H9 (cell line): ENCODE data around the gene NOTCH1. TPM values are rescaled to one million over a fixed set of nuclear protein-coding genes. Genes with fewer than 3 reads are reported as not detected.

Experiments used
- DNase-seq: peaks from one replicate; pipeline ENCODE4 v3.0.0-alpha.2; 2017
- H2AFZ ChIP-seq: one replicate; pipeline ENCODE4 v1.6.1; 2013; ENCODE audit warnings: mild to moderate bottlenecking, low read length, control low read depth, moderate library complexity
- H2AK5ac ChIP-seq: 2 replicates; pipeline ENCODE4 v1.6.1; 2013; ENCODE audit warnings: low read length, control low read depth, mixed read lengths; ENCODE audit not compliant: insufficient read length
- H2BK120ac ChIP-seq: one replicate; pipeline ENCODE4 v1.6.1; 2013; ENCODE audit warnings: low read depth, mild to moderate bottlenecking, low read length, control low read depth, inconsistent platforms; ENCODE audit not compliant: poor library complexity, severe bottlenecking
- H2BK12ac ChIP-seq: 2 replicates; pipeline ENCODE4 v1.6.1; 2013; ENCODE audit warnings: low read length, control low read depth, mixed read lengths, low read depth; ENCODE audit not compliant: insufficient read length
- H2BK15ac ChIP-seq: 2 replicates; pipeline ENCODE4 v1.6.1; 2013; ENCODE audit warnings: low read depth, low read length, control low read depth
- H2BK20ac ChIP-seq: one replicate; pipeline ENCODE4 v1.6.1; 2013; ENCODE audit warnings: low read depth, mild to moderate bottlenecking, low read length, control low read depth, inconsistent platforms; ENCODE audit not compliant: poor library complexity, severe bottlenecking
- H2BK5ac ChIP-seq: 2 replicates; pipeline ENCODE4 v1.6.1; 2013; ENCODE audit warnings: low read length, control low read depth, mixed read lengths; ENCODE audit not compliant: insufficient read length
- H3K14ac ChIP-seq: 2 replicates; pipeline ENCODE4 v1.6.1; 2013; ENCODE audit warnings: low read length, control low read depth; ENCODE audit not compliant: insufficient read depth
- H3K18ac ChIP-seq: 2 replicates; pipeline ENCODE4 v1.6.1; 2013; ENCODE audit warnings: low read depth, mild to moderate bottlenecking, mixed read lengths, low read length, control low read depth; ENCODE audit not compliant: insufficient read length
- H3K23ac ChIP-seq: 2 replicates; pipeline ENCODE4 v1.6.1; 2013; ENCODE audit warnings: low read length, control low read depth, mixed read lengths, low read depth; ENCODE audit not compliant: insufficient read length
- H3K23me2 ChIP-seq: 2 replicates; pipeline ENCODE4 v1.6.1; 2013; ENCODE audit warnings: low read depth, mild to moderate bottlenecking, mixed read lengths, low read length, control low read depth; ENCODE audit not compliant: insufficient read length, poor library complexity, severe bottlenecking
- H3K27ac ChIP-seq: 2 replicates; pipeline ENCODE4 v1.5.1; 2013; ENCODE audit warnings: low read length, control low read depth, mixed read lengths, low read depth; ENCODE audit not compliant: insufficient read length
- H3K27me3 ChIP-seq: 2 replicates; pipeline ENCODE4 v1.6.1; 2013; ENCODE audit warnings: low read length, control low read depth, inconsistent platforms; ENCODE audit not compliant: insufficient read depth
- H3K4ac ChIP-seq: 2 replicates; pipeline ENCODE4 v1.6.1; 2013; ENCODE audit warnings: low read depth, mild to moderate bottlenecking, control low read depth, inconsistent platforms, low read length, moderate library complexity
- H3K4me1 ChIP-seq: 2 replicates; pipeline ENCODE4 v1.6.1; 2013; ENCODE audit warnings: low read length, control low read depth, inconsistent platforms; ENCODE audit not compliant: insufficient read depth
- H3K4me2 ChIP-seq: 2 replicates; pipeline ENCODE4 v1.6.1; 2013; ENCODE audit warnings: low read length, control low read depth, mixed read lengths; ENCODE audit not compliant: insufficient read length, insufficient read depth
- H3K56ac ChIP-seq: 2 replicates; pipeline ENCODE4 v1.6.1; 2013; ENCODE audit warnings: low read depth, mild to moderate bottlenecking, mixed read lengths, low read length, control low read depth; ENCODE audit not compliant: insufficient read length
- H3K79me1 ChIP-seq: 2 replicates; pipeline ENCODE4 v1.6.1; 2013; ENCODE audit warnings: low read depth, mild to moderate bottlenecking, moderate library complexity, low read length, control low read depth, inconsistent platforms; ENCODE audit not compliant: insufficient read depth, poor library complexity, severe bottlenecking
- H3K79me2 ChIP-seq: 2 replicates; pipeline ENCODE4 v1.6.1; 2013; ENCODE audit warnings: low read length, control low read depth, inconsistent platforms; ENCODE audit not compliant: insufficient read depth
- H3K9ac ChIP-seq: 2 replicates; pipeline ENCODE4 v1.6.1; 2013; ENCODE audit warnings: low read length, control low read depth, mixed read lengths; ENCODE audit not compliant: insufficient read length; ENCODE audit errors: extremely low read depth
- H3K9me3 ChIP-seq: one replicate; pipeline ENCODE4 v1.6.1; 2013; ENCODE audit warnings: low read depth, low read length, inconsistent platforms; ENCODE audit not compliant: control insufficient read depth
- H3T11ph ChIP-seq: one replicate; pipeline ENCODE4 v1.6.1; 2013; ENCODE audit warnings: mild to moderate bottlenecking, low read length, control low read depth, inconsistent platforms
- H4K20me1 ChIP-seq: one replicate; pipeline ENCODE4 v1.6.1; 2013; ENCODE audit not compliant: control insufficient read depth, insufficient read length, insufficient read depth
- H4K5ac ChIP-seq: 2 replicates; pipeline ENCODE4 v1.6.1; 2013; ENCODE audit warnings: low read depth, mild to moderate bottlenecking, mixed read lengths, low read length, control low read depth; ENCODE audit not compliant: insufficient read length
- H4K8ac ChIP-seq: replicated peaks from 2 replicates; pipeline ENCODE4 v1.6.1; 2013; ENCODE audit warnings: low read length, control low read depth, mixed read lengths, low read depth; ENCODE audit not compliant: insufficient read length
- H4K91ac ChIP-seq: 2 replicates; pipeline ENCODE4 v1.6.1; 2013; ENCODE audit warnings: low read depth, mild to moderate bottlenecking, moderate library complexity, mixed read lengths, low read length, control low read depth; ENCODE audit not compliant: insufficient read length
- H3K27ac Mint-ChIP-seq, 3 experiments: 2 replicates in 2 of 3; 3 replicates in 1 of 3; pipeline ENCODE4 v1.8.0; 2020 to 2021; ENCODE audit warnings: mixed read lengths in 3 of 3, mild to moderate bottlenecking in 1 of 3, moderate library complexity in 1 of 3
- H3K27me3 Mint-ChIP-seq: 2 replicates; pipeline ENCODE4 v1.8.0; 2021; ENCODE audit warnings: low read depth, mild to moderate bottlenecking, moderate library complexity, mixed read lengths
- H3K36me3 Mint-ChIP-seq, 3 experiments: 2 replicates in 2 of 3; 3 replicates in 1 of 3; pipeline ENCODE4 v1.8.0; 2020 to 2021; ENCODE audit warnings: low read depth in 3 of 3, mixed read lengths in 3 of 3; ENCODE audit not compliant: insufficient read depth in 1 of 3
- H3K4me1 Mint-ChIP-seq, 2 experiments: 2 replicates each; pipeline ENCODE4 v1.8.0; 2020; ENCODE audit warnings: mixed read lengths in 2 of 2
- H3K4me3 Mint-ChIP-seq, 2 experiments: 2 replicates in 1 of 2; 3 replicates in 1 of 2; pipeline ENCODE4 v1.8.0; 2020 to 2021; ENCODE audit warnings: mild to moderate bottlenecking in 2 of 2, mixed read lengths in 2 of 2, moderate library complexity in 1 of 2
- H3K9me3 Mint-ChIP-seq, 2 experiments: 2 replicates in 1 of 2; 3 replicates in 1 of 2; pipeline ENCODE4 v1.8.0; 2020; ENCODE audit warnings: mild to moderate bottlenecking in 2 of 2, mixed read lengths in 2 of 2, moderate library complexity in 1 of 2
- WGBS: extraction: QIAGEN DNeasy Blood & Tissue Kit; methylation state at CpG from one replicate; pipeline ENCODE4 v1.1.7; 2013; ENCODE audit warnings: missing lambda C conversion rate, low lambda C conversion rate, mixed read lengths; ENCODE audit not compliant: insufficient read length; ENCODE audit errors: extremely low coverage; 5-methylcytosine and 5-hydroxymethylcytosine counted together
- total RNA-seq: library from RNA; stranded (reverse); gene quantifications from 2 replicates; pipeline ENCODE4 v1.2.1, GENCODE V29; 2021
- TF ChIP-seq, protein P1 (sequence below): fragments of 200-600 bp; sonication (generic); conservative IDR thresholded peaks from 3 replicates; pipeline ENCODE4 v1.8.0; 2021; ENCODE audit warnings: antibody characterized with exemption, mild to moderate bottlenecking

The NOTCH1 gene
- total RNA-seq, 1 experiment from 2014 or later: 71.6 TPM

GRCh38 chr9:136512651-136513071 lies 33.2 kb downstream of the NOTCH1 start:
- Mint-ChIP-seq H3K27me3 (no peaks in the 10 kb centered on the region), H3K4me3 (no peak overlapping the region), H3K27ac (no peak overlapping the region), H3K4me1 (no peaks in the 10 kb centered on the region), H3K36me3 (peaks cover 4 to 61% (median 57%) of the 10 kb centered on the region in 3 experiments; a peak in 6 of 7 replicates), H3K9me3 (no peaks in the 10 kb centered on the region)
- H3K27me3 ChIP-seq: no peaks in the 10 kb centered on the region
- H3K27ac ChIP-seq: no peak overlapping the region
- no peak overlapping the region for H2BK12ac ChIP-seq
- no peak overlapping the region for H3K4ac ChIP-seq
- H3K79me2 ChIP-seq: no peaks in the 10 kb centered on the region
- H2BK20ac ChIP-seq: no peak overlapping the region
- H3K18ac ChIP-seq: no peak overlapping the region
- no peak overlapping the region for H3K23ac ChIP-seq
- no peak overlapping the region for H2BK15ac ChIP-seq
- no peak overlapping the region for H3T11ph ChIP-seq
- peaks cover 3% of the 10 kb centered on the region for H4K20me1 ChIP-seq
- no peak overlapping the region for H3K4me2 ChIP-seq
- no peak overlapping the region for H4K8ac ChIP-seq
- TF ChIP-seq, protein P1, sequence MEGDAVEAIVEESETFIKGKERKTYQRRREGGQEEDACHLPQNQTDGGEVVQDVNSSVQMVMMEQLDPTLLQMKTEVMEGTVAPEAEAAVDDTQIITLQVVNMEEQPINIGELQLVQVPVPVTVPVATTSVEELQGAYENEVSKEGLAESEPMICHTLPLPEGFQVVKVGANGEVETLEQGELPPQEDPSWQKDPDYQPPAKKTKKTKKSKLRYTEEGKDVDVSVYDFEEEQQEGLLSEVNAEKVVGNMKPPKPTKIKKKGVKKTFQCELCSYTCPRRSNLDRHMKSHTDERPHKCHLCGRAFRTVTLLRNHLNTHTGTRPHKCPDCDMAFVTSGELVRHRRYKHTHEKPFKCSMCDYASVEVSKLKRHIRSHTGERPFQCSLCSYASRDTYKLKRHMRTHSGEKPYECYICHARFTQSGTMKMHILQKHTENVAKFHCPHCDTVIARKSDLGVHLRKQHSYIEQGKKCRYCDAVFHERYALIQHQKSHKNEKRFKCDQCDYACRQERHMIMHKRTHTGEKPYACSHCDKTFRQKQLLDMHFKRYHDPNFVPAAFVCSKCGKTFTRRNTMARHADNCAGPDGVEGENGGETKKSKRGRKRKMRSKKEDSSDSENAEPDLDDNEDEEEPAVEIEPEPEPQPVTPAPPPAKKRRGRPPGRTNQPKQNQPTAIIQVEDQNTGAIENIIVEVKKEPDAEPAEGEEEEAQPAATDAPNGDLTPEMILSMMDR: no peak
- no peaks in the 10 kb centered on the region for H3K23me2 ChIP-seq
- H4K91ac ChIP-seq: no peak overlapping the region
- no peaks in the 10 kb centered on the region for H3K9me3 ChIP-seq
- no CpG with 5 or more reads among the region's 13 CpGs for WGBS
- H3K9ac ChIP-seq: no peak overlapping the region
- H2AFZ ChIP-seq: no peak overlapping the region
- H3K14ac ChIP-seq: no peak overlapping the region
- no peak overlapping the region for H2BK5ac ChIP-seq
- peak; percentile 54 for DNase-seq
- no peak overlapping the region for H2BK120ac ChIP-seq
- no peak overlapping the region for H2AK5ac ChIP-seq
- no peak overlapping the region for H3K56ac ChIP-seq
- H4K5ac ChIP-seq: no peak overlapping the region
- no peaks in the 10 kb centered on the region for H3K4me1 ChIP-seq
- no peaks in the 10 kb centered on the region for H3K79me1 ChIP-seq
